ENCODE data around the gene SPATA6.
"Not testable (repeated sequence)": the region's sequence is repeated elsewhere in the genome, so short reads cannot be mapped to it uniquely, and the experiment has no call there.

Gene SPATA6

GRCh38 chr1:48462716-48463302 lies 9.2 kb downstream of the SPATA6 start:
- no peak for DNase-seq (ENCODE audit: low read depth in 2 of 2)

GRCh38 chr1:48450505-48450904 lies 21.5 kb downstream of the SPATA6 start:
- DNase-seq (ENCODE audit: low read depth in 2 of 2) = no peak

GRCh38 chr1:48448932-48449331 lies 23.1 kb downstream of the SPATA6 start:
- DNase-seq (ENCODE audit: low read depth in 2 of 2) = no peak

GRCh38 chr1:48444186-48444585 lies 27.8 kb downstream of the SPATA6 start:
- not testable (repeated sequence) for DNase-seq (ENCODE audit: low read depth in 2 of 2)

- DNase-seq (ENCODE audit: low read depth in 2 of 2) = no peak
Measured at GRCh38 chr1:48442864-48443619, 29.0 kb downstream of the SPATA6 start.

- not testable (repeated sequence) for DNase-seq (ENCODE audit: low read depth in 2 of 2)
Measured at GRCh38 chr1:48440786-48441185, 31.2 kb downstream of the SPATA6 start.

GRCh38 chr1:48439380-48439779 lies 32.6 kb downstream of the SPATA6 start:
- DNase-seq (ENCODE audit: low read depth in 2 of 2) = no peak

- DNase-seq (ENCODE audit: low read depth in 2 of 2) = not testable (repeated sequence)
Measured at GRCh38 chr1:48437379-48437778, 34.6 kb downstream of the SPATA6 start.

GRCh38 chr1:48435312-48436002 lies 36.5 kb downstream of the SPATA6 start:
- not testable (repeated sequence) for DNase-seq (ENCODE audit: low read depth in 2 of 2)

- no peak for DNase-seq (ENCODE audit: low read depth in 2 of 2)
Measured at GRCh38 chr1:48430832-48431231, 41.2 kb downstream of the SPATA6 start.

- no peak for DNase-seq (ENCODE audit: low read depth in 2 of 2)
Measured at GRCh38 chr1:48422009-48422408, 50.0 kb downstream of the SPATA6 start.

- DNase-seq (ENCODE audit: low read depth in 2 of 2) = no peak
Measured at GRCh38 chr1:48418742-48419141, 53.3 kb downstream of the SPATA6 start.

GRCh38 chr1:48415050-48415449 lies 57.0 kb downstream of the SPATA6 start:
- DNase-seq (ENCODE audit: low read depth in 2 of 2) = no peak

- no peak for DNase-seq (ENCODE audit: low read depth in 2 of 2)
Measured at GRCh38 chr1:48414264-48414663, 57.7 kb downstream of the SPATA6 start.

GRCh38 chr1:48405940-48406339 lies 66.1 kb downstream of the SPATA6 start:
- no peak for DNase-seq (ENCODE audit: low read depth in 2 of 2)

- DNase-seq (ENCODE audit: low read depth in 2 of 2) = no peak
Measured at GRCh38 chr1:48405400-48405799, 66.6 kb downstream of the SPATA6 start.

GRCh38 chr1:48402599-48402998 lies 69.4 kb downstream of the SPATA6 start:
- no peak for DNase-seq (ENCODE audit: low read depth in 2 of 2)

- DNase-seq (ENCODE audit: low read depth in 2 of 2) = no peak
Measured at GRCh38 chr1:48396208-48396607, 75.8 kb downstream of the SPATA6 start.

- DNase-seq (ENCODE audit: low read depth in 2 of 2) = no peak
Measured at GRCh38 chr1:48391926-48392325, 80.1 kb downstream of the SPATA6 start.

GRCh38 chr1:48387409-48387808 lies 84.6 kb downstream of the SPATA6 start:
- DNase-seq (ENCODE audit: low read depth in 2 of 2) = no peak

- DNase-seq (ENCODE audit: low read depth in 2 of 2) = no peak
Measured at GRCh38 chr1:48374785-48375184, 97.2 kb downstream of the SPATA6 start.

- DNase-seq (ENCODE audit: low read depth in 2 of 2) = no peak
Measured at GRCh38 chr1:48371598-48371997, 100.4 kb downstream of the SPATA6 start.

GRCh38 chr1:48362901-48363300 lies 109.1 kb downstream of the SPATA6 start:
- DNase-seq (ENCODE audit: low read depth in 2 of 2) = no peak
